Spleen (tissue), 11 donors: ENCODE data around the gene PSMB9. TPM values are rescaled to one million over a fixed set of nuclear protein-coding genes. Genes with fewer than 3 reads are reported as not detected.
"Not testable (repeated sequence)": the region's sequence is repeated elsewhere in the genome, so short reads cannot be mapped to it uniquely, and the experiment has no call there.

Experiments
- DNase-seq: peaks from one replicate; pipeline ENCODE4 v3.0.0-alpha.2; 2020
- H3K27ac ChIP-seq, 8 donors: fragments of 200-600 bp; sonication (generic) in 7 of 8; 1 replicate in 4 of 8; 2 replicates in 4 of 8; pipeline versions ENCODE4 v1.5.0 to v1.8.0; 2016 to 2021; ENCODE audit warnings: inconsistent platforms in 4 of 8, mild to moderate bottlenecking in 4 of 8, moderate library complexity in 1 of 8
- H3K27me3 ChIP-seq, 7 donors: fragments of 200-600 bp; sonication (generic) in 6 of 7; replicated peaks in 1 of 7; 1 replicate in 4 of 7; 2 replicates in 3 of 7; pipeline versions ENCODE4 v1.5.0 to v1.8.0; 2016 to 2021; ENCODE audit warnings: inconsistent platforms in 3 of 7, mild to moderate bottlenecking in 1 of 7
- H3K36me3 ChIP-seq, 6 donors: fragments of 200-600 bp; sonication (generic) in 5 of 6; 1 replicate in 4 of 6; 2 replicates in 2 of 6; pipeline versions ENCODE4 v1.5.0 to v1.8.0; 2016 to 2021; ENCODE audit warnings: inconsistent platforms in 2 of 6
- H3K4me1 ChIP-seq, 6 donors: fragments of 200-600 bp; sonication (generic) in 5 of 6; 1 replicate in 3 of 6; 2 replicates in 3 of 6; pipeline versions ENCODE4 v1.5.0 to v1.8.0; 2016 to 2021; ENCODE audit warnings: inconsistent platforms in 3 of 6
- H3K4me3 ChIP-seq, 8 donors: fragments of 200-600 bp; sonication (generic) in 7 of 8; 1 replicate in 4 of 8; 2 replicates in 4 of 8; pipeline versions ENCODE4 v1.5.0 to v1.8.0; 2016 to 2021; ENCODE audit warnings: inconsistent platforms in 4 of 8, mild to moderate bottlenecking in 4 of 8, moderate library complexity in 2 of 8
- H3K9me3 ChIP-seq, 8 donors: fragments of 200-600 bp; sonication (generic) in 7 of 8; 1 replicate in 4 of 8; 2 replicates in 4 of 8; pipeline versions ENCODE4 v1.5.0 to v1.8.0; 2016 to 2021; ENCODE audit warnings: inconsistent platforms in 4 of 8
- CTCF ChIP-seq, 11 experiments: fragments of 200-600 bp in 7 of 11; fragments of 450-650 bp in 4 of 11; sonication (generic) in 4 of 11; IDR thresholded peaks in 8 of 11; conservative IDR thresholded peaks in 3 of 11; 1 replicate in 7 of 11; 2 replicates in 4 of 11; pipeline versions ENCODE4 v1.4.0 to v1.8.0; 2016 to 2021; ENCODE audit warnings: antibody characterized with exemption in 11 of 11, inconsistent platforms in 4 of 11, mild to moderate bottlenecking in 1 of 11
- POLR2A ChIP-seq, 3 donors: fragments of 450-650 bp; IDR thresholded peaks; one replicate each; pipeline ENCODE4 v1.5.1; 2017; ENCODE audit warnings: antibody characterized with exemption in 3 of 3, mild to moderate bottlenecking in 1 of 3
- POLR2AphosphoS5 ChIP-seq, 3 donors: sonication (generic); formaldehyde crosslinking; IDR thresholded peaks; one replicate each; pipeline ENCODE4 v1.5.1; 2017; ENCODE audit warnings: antibody characterized with exemption in 3 of 3
- WGBS, 5 donors: extraction: QIAGEN DNeasy Blood & Tissue Kit in 3 of 5; methylation state at CpG; one replicate each; pipeline versions ENCODE4 v1.1.5 to v1.1.7; 2013 to 2018; 5-methylcytosine and 5-hydroxymethylcytosine counted together
- intact Hi-C: fragments of 100-400 bp; cut with DNase I; formaldehyde crosslinking; loops from one replicate; pipeline ENCODE4 v1.15.0; 2023; ENCODE audit warnings: low total_unique reads
- polyA plus RNA-seq, 3 donors: library from polyadenylated mRNA; stranded (reverse); fragments of 200-250 nt; gene quantifications; one replicate each; pipeline ENCODE4 v1.2.1, GENCODE V29; 2013
- total RNA-seq, 7 donors: library from RNA; depleted of rRNA in 3 of 7; stranded (reverse); fragments of >200 nt in 3 of 7; fragmentation: NEBNext Ultra II Directional in 4 of 7; extraction: Animal tissue kit (Norgen Biotek cat#: 25700) in 4 of 7; gene quantifications; one replicate each; pipeline versions ENCODE4 v1.1.0 to v1.2.1, GENCODE V29; 2016 to 2021
- donor health status: healthy with polysubstance abuse.
- donor health status: DM: no; HTN: no; CAD: no; lungs with moderate emphysema.
- donor health status: DM: no; HTN: no; CAD: no.
- donor health status: Bipolar disorder and iron deficiency.
- donor health status: healthy.
- donor health status: DM: no; HTN: no; CAD: no.
- donor health status: DM: yes; HTN: yes; CAD: no.

PSMB9 gene
- total and polyA plus RNA-seq, 10 donors, result 141 to 328 (median 172) TPM

- TF ChIP-seq CTCF (IDR thresholded peaks at IDR 0.05 in 8 of 11, conservative IDR thresholded peaks at IDR 0.05 in 3 of 11) (no peak), POLR2A (IDR thresholded peaks at IDR 0.05) (no peak), POLR2AphosphoS5 (IDR thresholded peaks at IDR 0.05) (no peak)
- no peak for DNase-seq
- intact Hi-C loops, result no loop called here
- Histone ChIP-seq H3K4me1 (no peaks in the 10 kb centered on the region), H3K4me3 (no peak overlapping the region), H3K27ac (no peak overlapping the region), H3K36me3 (peaks cover 0 to 7% (median 0%) of the 10 kb centered on the region in 6 donors), H3K9me3 (peaks cover 0 to 8% (median 5%) of the 10 kb centered on the region in 8 donors), H3K27me3 (peaks cover 0 to 13% (median 0%) of the 10 kb centered on the region in 7 donors)
- WGBS, 5 donors, result 83 to 89% (median 88%) methylated on average over 2 of the region's 2 CpGs
Observed at GRCh38 chr6:32876603-32877002, 22.6 kb downstream of the PSMB9 start.

GRCh38 chr6:32879691-32880090 lies 25.7 kb downstream of the PSMB9 start:
- Histone ChIP-seq H3K27me3 (peaks cover 0 to 13% (median 0%) of the 10 kb centered on the region in 7 donors), H3K9me3 (no peaks in the 10 kb centered on the region), H3K27ac (no peak overlapping the region), H3K4me3 (peak overlapping the region in 3 of 8 donors; percentile 16 to 56 (median 21)), H3K4me1 (peaks cover 0 to 5% (median 0%) of the 10 kb centered on the region in 6 donors), H3K36me3 (peaks cover 0 to 7% (median 0%) of the 10 kb centered on the region in 6 donors)
- intact Hi-C loops, result no loop called here
- 50 to 67% (median 58%) methylated on average over 21 to 35 of the region's 35 CpGs for WGBS, 5 donors
- peak; percentile 70 for DNase-seq
- TF ChIP-seq POLR2A (IDR thresholded peaks at IDR 0.05) (no peak), POLR2AphosphoS5 (IDR thresholded peaks at IDR 0.05) (no peak), CTCF (IDR thresholded peaks at IDR 0.05 in 8 of 11, conservative IDR thresholded peaks at IDR 0.05 in 3 of 11) (no peak)

- DNase-seq, intact Hi-C loops, H3K4me3 ChIP-seq, H3K36me3 ChIP-seq, H3K9me3 ChIP-seq, H3K27me3 ChIP-seq, H3K27ac ChIP-seq: not testable (repeated sequence)
- WGBS, 5 donors, result 55 to 79% (median 70%) methylated on average over 3 of the region's 3 CpGs
- peaks cover 0 to 10% (median 4%) of the 10 kb centered on the region in 6 donors for H3K4me1 ChIP-seq
Observed at GRCh38 chr6:32880962-32881361, 27.0 kb downstream of the PSMB9 start.

GRCh38 chr6:32882879-32883250 lies 28.9 kb downstream of the PSMB9 start:
- no peak overlapping the region for H3K4me3 ChIP-seq
- H3K36me3 ChIP-seq, result peaks cover 0 to 7% (median 0%) of the 10 kb centered on the region in 6 donors
- WGBS, 5 donors, result 0 to 72% (median 43%) methylated on average over 1 of the region's 1 CpG
- TF ChIP-seq CTCF (IDR thresholded peaks at IDR 0.05 in 8 of 11, conservative IDR thresholded peaks at IDR 0.05 in 3 of 11) (no peak), POLR2AphosphoS5 (IDR thresholded peaks at IDR 0.05) (no peak), POLR2A (IDR thresholded peaks at IDR 0.05) (no peak)
- H3K4me1 ChIP-seq, result peaks cover 0 to 27% (median 17%) of the 10 kb centered on the region in 6 donors
- no peaks in the 10 kb centered on the region for H3K9me3 ChIP-seq
- intact Hi-C loops, result no loop called here
- no peak for DNase-seq
- H3K27me3 ChIP-seq, result peaks cover 0 to 8% (median 0%) of the 10 kb centered on the region in 7 donors
- no peak overlapping the region for H3K27ac ChIP-seq

GRCh38 chr6:32883789-32884188 lies 29.8 kb downstream of the PSMB9 start:
- TF ChIP-seq POLR2A (IDR thresholded peaks at IDR 0.05) (no peak), POLR2AphosphoS5 (IDR thresholded peaks at IDR 0.05) (peak in 1 of 3 donors; percentile 38), CTCF (IDR thresholded peaks at IDR 0.05 in 8 of 11, conservative IDR thresholded peaks at IDR 0.05 in 3 of 11) (no peak)
- Histone ChIP-seq H3K9me3 (no peaks in the 10 kb centered on the region), H3K4me3 (no peak overlapping the region), H3K4me1 (peaks cover 0 to 27% (median 17%) of the 10 kb centered on the region in 6 donors), H3K36me3 (peaks cover 0 to 7% (median 0%) of the 10 kb centered on the region in 6 donors), H3K27me3 (peaks cover 0 to 8% (median 0%) of the 10 kb centered on the region in 7 donors), H3K27ac (peak overlapping the region in 2 of 8 donors; percentile 5 to 11)
- WGBS, 5 donors, result 27 to 57% (median 38%) methylated on average over 4 to 5 of the region's 5 CpGs
- intact Hi-C loops, result no loop called here
- DNase-seq, result no peak
